HepG2 (cell line): Measurements from ENCODE around the gene PXK. TPM values are rescaled to one million over a fixed set of nuclear protein-coding genes. Genes with fewer than 3 reads are reported as not detected.

Source experiments
- AHDC1 ChIP-seq: sonication (generic); formaldehyde crosslinking; IDR thresholded peaks from 2 replicates; pipeline ENCODE4 v1.5.1; 2020; ENCODE audit warnings: mild to moderate bottlenecking, missing genetic modification reagents, borderline replicate concordance
- BRD4 ChIP-seq: sonication (generic); formaldehyde crosslinking; IDR thresholded peaks from 2 replicates; pipeline ENCODE4 v1.4.0; 2020; ENCODE audit warnings: missing genetic modification reagents
- CEBPG ChIP-seq: IDR thresholded peaks from 2 replicates; pipeline ENCODE4 v1.6.1; 2016
- GFI1 ChIP-seq: sonication (generic); formaldehyde crosslinking; IDR thresholded peaks from 2 replicates; pipeline ENCODE4 v1.5.0; 2020; ENCODE audit warnings: missing genetic modification reagents, mild to moderate bottlenecking, borderline replicate concordance
- HHEX ChIP-seq: IDR thresholded peaks from 2 replicates; pipeline ENCODE4 v1.6.1; 2016; ENCODE audit warnings: control low read depth
- HNF4A ChIP-seq: sonication (generic); formaldehyde crosslinking; IDR thresholded peaks from 2 replicates; pipeline ENCODE4 v1.4.0; 2020; ENCODE audit warnings: missing genetic modification reagents
- IKZF5 ChIP-seq: IDR thresholded peaks from 2 replicates; pipeline ENCODE4 v1.6.1; 2018; ENCODE audit warnings: missing genetic modification reagents, mild to moderate bottlenecking, missing compliant biosample characterization
- NFKBIZ ChIP-seq: IDR thresholded peaks from 2 replicates; pipeline ENCODE4 v1.6.1; 2018; ENCODE audit warnings: missing genetic modification reagents, missing compliant biosample characterization
- REPIN1 ChIP-seq: sonication (generic); formaldehyde crosslinking; IDR thresholded peaks from 2 replicates; pipeline ENCODE4 v1.8.0; 2022; ENCODE audit warnings: missing genetic modification reagents, low read depth, mild to moderate bottlenecking, borderline replicate concordance
- SOX13 ChIP-seq, 3 experiments: fragments of 450-650 bp in 1 of 3; sonication (generic) in 1 of 3; formaldehyde crosslinking in 1 of 3; IDR thresholded peaks in 2 of 3; conservative IDR thresholded peaks in 1 of 3; 2 replicates each; pipeline versions ENCODE4 v1.5.0 to v1.6.1; 2016 to 2020; ENCODE audit warnings: antibody characterized with exemption in 1 of 3, mild to moderate bottlenecking in 1 of 3, missing compliant biosample characterization in 1 of 3, missing genetic modification reagents in 1 of 3, moderate library complexity in 1 of 3
- SOX6 ChIP-seq, 2 experiments: fragments of 450-650 bp in 1 of 2; sonication (generic) in 1 of 2; formaldehyde crosslinking in 1 of 2; IDR thresholded peaks; 2 replicates each; pipeline versions ENCODE4 v1.4.0 to v1.6.1; 2017 to 2020; ENCODE audit warnings: antibody characterized with exemption in 1 of 2, mild to moderate bottlenecking in 1 of 2, missing genetic modification reagents in 1 of 2
- SRSF9 ChIP-seq: fragments of 200-400 bp; formaldehyde crosslinking; IDR thresholded peaks from 2 replicates; pipeline ENCODE4 v1.6.1; 2018; ENCODE audit warnings: borderline replicate concordance, mild to moderate bottlenecking, low read depth, low read length; ENCODE audit not compliant: insufficient read depth, poor library complexity, severe bottlenecking
- TFE3 ChIP-seq: IDR thresholded peaks from 2 replicates; pipeline ENCODE4 v1.6.1; 2016
- ZBTB20 ChIP-seq: sonication (generic); formaldehyde crosslinking; IDR thresholded peaks from 2 replicates; pipeline ENCODE4 v1.8.1; 2023; ENCODE audit warnings: missing genetic modification reagents, low read depth, mild to moderate bottlenecking, borderline replicate concordance
- ZMYM4 ChIP-seq: sonication (generic); formaldehyde crosslinking; IDR thresholded peaks from 2 replicates; pipeline ENCODE4 v1.8.1; 2023; ENCODE audit warnings: mild to moderate bottlenecking, missing genetic modification reagents
- ZNF280D ChIP-seq: sonication (generic); formaldehyde crosslinking; IDR thresholded peaks from 2 replicates; pipeline ENCODE4 v1.5.1; 2020; ENCODE audit warnings: mild to moderate bottlenecking, missing genetic modification reagents
- ZNF431 ChIP-seq: sonication (generic); formaldehyde crosslinking; IDR thresholded peaks from 2 replicates; pipeline ENCODE4 v1.9.0; 2022; ENCODE audit warnings: missing genetic modification reagents, low read depth, mild to moderate bottlenecking, borderline replicate concordance
- polyA plus RNA-seq, 8 experiments: library from polyadenylated mRNA; depleted of rRNA in 3 of 8; stranded (reverse) in 7 of 8; unstranded in 1 of 8; fragments of >200 nt; fragmentation: Illumina TruSeq in 4 of 8; extraction: Trizol in 4 of 8; gene quantifications; 2 replicates each; pipeline versions ENCODE4 v1.2.1 to v1.2.3, GENCODE V29; 2011 to 2016; ENCODE audit warnings: low read depth in 4 of 8, missing spikeins in 1 of 8, mixed read lengths in 1 of 8; ENCODE audit not compliant: insufficient read depth in 1 of 8
- total RNA-seq, 5 experiments: library from RNA; depleted of rRNA; stranded (reverse); fragments of >200 nt; fragmentation: Illumina TruSeq; extraction: Trizol; gene quantifications; 2 replicates each; pipeline ENCODE4 v1.2.3, GENCODE V29; 2016; ENCODE audit warnings: low read depth in 1 of 5

The PXK gene
- total and polyA plus RNA-seq, 2 of the 13 experiments (the other 11 are each of a cell fraction or from before 2014, with no cell fraction given), result 6.4 to 18.6 TPM

GRCh38 chr3:58452176-58452575 is 119.5 kb downstream of the PXK start (continued):
- TF ChIP-seq SRSF9, result no peak
- peak; percentile 76 for TF ChIP-seq GFI1 (CRISPR knock-in tag)
- no peak; the same call in 1 of the 2 replicates for TF ChIP-seq ZNF431
- peak; percentile 94; the same call in 1 of the 2 replicates for TF ChIP-seq ZBTB20 (CRISPR knock-in tag)
- TF ChIP-seq HHEX (CRISPR knock-in tag), result peak; percentile 80; the same call in 1 of the 2 replicates
- peak; percentile 28; the same call in 1 of the 2 replicates for TF ChIP-seq REPIN1
- TF ChIP-seq ZNF280D (CRISPR knock-in tag), result no peak
- peak; percentile 69; the same call in 1 of the 2 replicates for TF ChIP-seq NFKBIZ (CRISPR knock-in tag)
- peak; percentile 96 for TF ChIP-seq HNF4A (CRISPR knock-in tag)
- TF ChIP-seq AHDC1 (CRISPR knock-in tag), result peak; percentile 95; the same call in 1 of the 2 replicates
- peak; percentile 49; the same call in 1 of the 2 replicates for TF ChIP-seq TFE3 (CRISPR knock-in tag)
- TF ChIP-seq BRD4, result no peak
- peak; percentile 99; the same call in 1 of the 2 replicates for TF ChIP-seq SOX6 (IDR thresholded peaks at IDR 0.05)
- peak; percentile 100 for TF ChIP-seq SOX6 (CRISPR knock-in tag; IDR thresholded peaks at IDR 0.05)
- TF ChIP-seq SOX13 (IDR thresholded peaks at IDR 0.05), result peak; percentile 100
- peak in 1 of 2 experiments; percentile 100; a peak in 2 of 4 replicates for TF ChIP-seq SOX13 (CRISPR knock-in tag; conservative IDR thresholded peaks at IDR 0.05 in 1 of 2, IDR thresholded peaks at IDR 0.05 in 1 of 2)
- 0 out of 2 replicates have a peak, but pooled peaks have one; percentile 44 for TF ChIP-seq IKZF5
- peak; percentile 66 for TF ChIP-seq ZMYM4 (CRISPR knock-in tag)
- TF ChIP-seq CEBPG (CRISPR knock-in tag), result 0 out of 2 replicates have a peak, but pooled peaks have one; percentile 31
- TF ChIP-seq, all 625 proteins: peak for 150
